Vagina (tissue), 2 donors: ENCODE data around the gene PABPC3.

Experiments
- CTCF ChIP-seq, 3 experiments: fragments of 450-650 bp in 2 of 3; fragments of 200-600 bp in 1 of 3; sonication (generic) in 1 of 3; IDR thresholded peaks; one replicate each; pipeline ENCODE4 v1.5.1; 2017 to 2019; ENCODE audit warnings: antibody characterized with exemption in 3 of 3, mild to moderate bottlenecking in 2 of 3, moderate library complexity in 2 of 3
- POLR2A ChIP-seq, 2 donors: fragments of 450-650 bp; IDR thresholded peaks; one replicate each; pipeline ENCODE4 v1.6.1; 2017; ENCODE audit warnings: antibody characterized with exemption in 2 of 2, mild to moderate bottlenecking in 2 of 2, moderate library complexity in 2 of 2

- no peak for TF ChIP-seq CTCF (IDR thresholded peaks at IDR 0.05)
- TF ChIP-seq POLR2A (IDR thresholded peaks at IDR 0.05): no peak
Observed at GRCh38 chr13:25112695-25113255, 16.8 kb downstream of the PABPC3 start.
